Kidney (tissue), 14 donors: ENCODE results near the gene NCOA3. TPM values are rescaled to one million over a fixed set of nuclear protein-coding genes. Genes with fewer than 3 reads are reported as not detected.
"Not testable (repeated sequence)": the region's sequence is repeated elsewhere in the genome, so short reads cannot be mapped to it uniquely, and the experiment has no call there.

Experiments used
- DNase-seq, 5 donors: peaks; one replicate each; pipeline ENCODE4 v3.0.0-alpha.2; 2013 to 2020
- FAIRE-seq: peaks from 2 replicates; lab custom pipeline; 2012; peaks lifted over from hg19 to GRCh38; lab: Jason Lieb, UNC
- H3K27ac ChIP-seq, 2 donors: one replicate each; pipeline ENCODE4 v1.7.0; 2013; ENCODE audit warnings: low read depth in 2 of 2, low read length in 2 of 2, inconsistent platforms in 1 of 2
- H3K27me3 ChIP-seq: one replicate; pipeline ENCODE4 v1.7.1; 2013; ENCODE audit warnings: low read length, inconsistent platforms; ENCODE audit not compliant: control insufficient read depth, insufficient read depth
- H3K36me3 ChIP-seq, 3 donors: one replicate each; pipeline versions ENCODE4 v1.7.0 to v1.7.1; 2013; ENCODE audit warnings: low read length in 3 of 3, control low read depth in 1 of 3, inconsistent platforms in 1 of 3; ENCODE audit not compliant: insufficient read depth in 3 of 3, control insufficient read depth in 2 of 3
- H3K4me1 ChIP-seq, 3 donors: one replicate each; pipeline versions ENCODE4 v1.7.0 to v1.7.1; 2013; ENCODE audit warnings: low read length in 3 of 3, inconsistent platforms in 1 of 3, low read depth in 1 of 3; ENCODE audit not compliant: control insufficient read depth in 2 of 3, insufficient read depth in 2 of 3
- H3K4me3 ChIP-seq, 3 donors: one replicate each; pipeline versions ENCODE4 v1.7.0 to v1.8.1; 2013; ENCODE audit warnings: low read length in 3 of 3, control low read depth in 1 of 3, inconsistent platforms in 1 of 3
- H3K9ac ChIP-seq, 3 donors: one replicate each; pipeline versions ENCODE4 v1.7.0 to v1.7.1; 2013; ENCODE audit warnings: low read length in 3 of 3, control low read depth in 1 of 3, inconsistent platforms in 1 of 3
- H3K9me3 ChIP-seq, 3 donors: one replicate each; pipeline versions ENCODE4 v1.7.0 to v1.7.1; 2013; ENCODE audit warnings: low read length in 3 of 3, control low read depth in 1 of 3, inconsistent platforms in 1 of 3; ENCODE audit not compliant: control insufficient read depth in 2 of 3, insufficient read depth in 1 of 3
- CTCF ChIP-seq: IDR thresholded peaks from 3 replicates; pipeline ENCODE4 v1.5.1; 2012; ENCODE audit warnings: mild to moderate bottlenecking, moderate library complexity, borderline replicate concordance; ENCODE audit not compliant: insufficient read depth; ENCODE audit errors: extremely low read depth
- intact Hi-C: fragments of 100-400 bp; cut with DNase I; formaldehyde crosslinking; loops from one replicate; pipeline ENCODE4 v1.11.1; 2022
- polyA plus RNA-seq: library from polyadenylated mRNA; stranded (reverse); fragments of 350-450 nt; fragmentation: Illumina TruSeq; extraction: RNeasy Lipid Tissue Mini Kit (QIAGEN cat#74804); gene quantifications from one replicate; pipeline ENCODE4 v1.2.3, GENCODE V29; 2014; ENCODE audit warnings: low read depth, low replicate concordance; ENCODE audit not compliant: insufficient read depth
- total RNA-seq: library from RNA; stranded (reverse); fragmentation: NEBNext Ultra II Directional; extraction: Animal tissue kit (Norgen Biotek cat#: 25700); gene quantifications from one replicate; pipeline ENCODE4 v1.2.1, GENCODE V29; 2021
- donor health status: control.
- donor health status: control.
- donor health status: control.
- donor health status: control.
- donor health status: control.
- donor health status: DM: yes; HTN: yes; CAD: no.
- donor health status: Normal renal cell carcinoma (clear cell type).

The NCOA3 gene
- total and polyA plus RNA-seq, 2 donors from 2014 or later: 4.9 to 38.8 TPM

DNA sequence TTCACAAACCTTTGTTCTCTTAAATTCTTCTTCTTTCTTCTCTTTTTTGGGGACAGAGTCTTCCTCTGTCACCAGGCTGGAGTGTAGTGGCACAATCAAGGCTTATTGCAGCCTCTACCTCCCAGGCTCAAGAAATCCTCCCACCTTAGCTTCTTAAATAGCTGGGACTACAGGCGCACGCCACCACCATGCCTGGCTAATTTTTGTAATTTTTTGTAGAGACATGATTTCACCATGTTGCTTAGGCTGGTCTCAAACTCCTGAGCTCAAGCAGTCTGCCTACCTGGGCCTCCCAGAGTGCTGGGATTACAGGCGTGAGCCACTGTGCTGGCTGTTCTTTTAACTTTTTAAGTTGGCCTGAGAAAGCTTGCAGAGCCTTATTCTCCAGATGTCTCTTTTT lies 48.0 kb downstream of the NCOA3 start:
- no peak for FAIRE-seq
- intact Hi-C loops: no loop called here
- Histone ChIP-seq H3K36me3 (no peaks in the 10 kb centered on the region), H3K9me3 (no peaks in the 10 kb centered on the region), H3K4me1 (peaks cover 0 to 4% (median 2%) of the 10 kb centered on the region in 3 donors), H3K27ac (no peak overlapping the region), H3K4me3 (no peak overlapping the region), H3K27me3 (no peaks in the 10 kb centered on the region), H3K9ac (no peak overlapping the region)
- TF ChIP-seq CTCF: no peak
- DNase-seq: no peak

DNA sequence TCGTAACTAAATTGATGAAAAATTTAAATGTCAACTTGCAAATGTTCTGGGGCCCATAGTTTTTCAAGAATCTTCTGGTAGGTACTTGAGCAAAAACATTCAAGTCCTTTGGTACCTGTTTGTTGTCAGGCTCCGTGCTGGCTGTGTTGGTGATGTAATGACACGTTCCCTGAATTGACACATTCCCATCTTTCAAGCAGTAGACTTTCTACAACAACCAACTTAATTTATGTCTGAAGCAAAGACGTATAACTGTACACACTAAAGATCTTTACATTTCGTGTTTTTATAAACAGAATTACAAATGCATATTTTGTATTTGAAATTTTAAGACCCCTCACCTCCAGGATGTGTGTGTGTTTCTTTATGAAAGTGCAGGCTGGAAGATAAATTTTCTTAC lies 49.5 kb downstream of the NCOA3 start:
- Histone ChIP-seq H3K27me3 (no peaks in the 10 kb centered on the region), H3K9me3 (no peaks in the 10 kb centered on the region), H3K4me1 (no peaks in the 10 kb centered on the region), H3K27ac (no peak overlapping the region), H3K36me3 (no peaks in the 10 kb centered on the region), H3K9ac (no peak overlapping the region), H3K4me3 (no peak overlapping the region)
- no peak for FAIRE-seq
- DNase-seq: no peak
- TF ChIP-seq CTCF: no peak
- intact Hi-C loops: no loop called here

- Histone ChIP-seq H3K36me3 (no peaks in the 10 kb centered on the region), H3K9ac (no peak overlapping the region), H3K27ac (no peak overlapping the region), H3K4me3 (no peak overlapping the region), H3K9me3 (no peaks in the 10 kb centered on the region), H3K27me3 (no peaks in the 10 kb centered on the region), H3K4me1 (no peaks in the 10 kb centered on the region)
- no peak for DNase-seq
- intact Hi-C loops: no loop called here
- no peak for FAIRE-seq
- TF ChIP-seq CTCF: no peak
Observed at GRCh38 chr20:47551841-47552240, 50.2 kb downstream of the NCOA3 start.

GRCh38 chr20:47552996-47553395 lies 51.3 kb downstream of the NCOA3 start:
- FAIRE-seq: no peak
- no peak overlapping the region for H3K4me3 ChIP-seq

DNA sequence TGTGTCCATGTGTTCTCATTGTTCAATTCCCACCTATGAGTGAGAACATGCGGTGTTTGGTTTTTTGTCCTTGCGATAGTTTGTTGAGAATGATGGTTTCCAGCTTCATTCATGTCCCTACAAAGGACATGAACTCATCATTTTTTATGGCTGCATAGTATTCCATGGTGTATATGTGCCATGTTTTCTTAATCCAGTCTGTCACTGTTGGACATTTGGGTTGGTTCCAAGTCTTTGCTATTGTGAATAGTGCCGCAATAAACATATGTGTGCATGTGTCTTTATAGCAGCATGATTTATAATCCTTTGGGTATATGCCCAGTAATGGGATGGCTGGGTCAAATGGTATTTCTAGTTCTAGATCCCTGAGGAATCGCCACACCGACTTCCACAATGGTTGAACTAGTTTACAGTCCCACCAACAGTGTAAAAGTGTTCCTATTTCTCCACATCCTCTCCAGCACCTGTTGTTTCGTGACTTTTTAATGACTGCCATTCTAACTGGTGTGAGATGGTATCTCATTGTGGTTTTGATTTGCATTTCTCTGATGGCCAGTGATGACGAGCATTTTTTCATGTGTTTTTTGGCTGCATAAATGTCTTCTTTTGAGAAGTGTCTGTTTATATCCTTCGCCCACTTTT lies 52.0 kb downstream of the NCOA3 start:
- H3K4me3 ChIP-seq, H3K36me3 ChIP-seq, FAIRE-seq, DNase-seq, intact Hi-C loops, H3K9ac ChIP-seq, H3K27me3 ChIP-seq, H3K27ac ChIP-seq, H3K9me3 ChIP-seq, H3K4me1 ChIP-seq: not testable (repeated sequence)

More at GRCh38 chr20:47552996-47553395, 51.3 kb downstream of the NCOA3 start:
- intact Hi-C loops: no loop called here
- no peak for DNase-seq
- H3K9ac ChIP-seq: no peak overlapping the region
- H3K4me1 ChIP-seq: peaks cover 0 to 2% (median 0%) of the 10 kb centered on the region in 3 donors
- no peak overlapping the region for H3K27ac ChIP-seq
- H3K27me3 ChIP-seq: no peaks in the 10 kb centered on the region
- no peaks in the 10 kb centered on the region for H3K9me3 ChIP-seq
- TF ChIP-seq CTCF: no peak
- no peaks in the 10 kb centered on the region for H3K36me3 ChIP-seq
